Lower leg skin (tissue), 4 donors: ENCODE results near the gene EVA1A. TPM values are rescaled to one million over a fixed set of nuclear protein-coding genes. Genes with fewer than 3 reads are reported as not detected.

Source experiments
- DNase-seq, 2 donors: peaks; one replicate each; pipeline ENCODE4 v3.0.0-alpha.2; 2019; ENCODE audit warnings: low spot score in 2 of 2
- H3K4me3 ChIP-seq: fragments of 200-600 bp; sonication (generic); 2 replicates; pipeline ENCODE4 v1.5.1; 2017; ENCODE audit warnings: mild to moderate bottlenecking, low read depth; ENCODE audit not compliant: poor library complexity, severe bottlenecking
- POLR2A ChIP-seq, 2 donors: fragments of 450-650 bp; IDR thresholded peaks; one replicate each; pipeline ENCODE4 v1.6.1; 2016 to 2017; ENCODE audit warnings: antibody characterized with exemption in 2 of 2, mild to moderate bottlenecking in 1 of 2, moderate library complexity in 1 of 2
- WGBS, 2 donors: methylation state at CpG; one replicate each; pipeline ENCODE4 v1.1.5; 2018; 5-methylcytosine and 5-hydroxymethylcytosine counted together
- intact Hi-C: fragments of 100-400 bp; cut with DNase I; formaldehyde crosslinking; loops from one replicate; pipeline ENCODE4 v1.15.0; 2023; ENCODE audit warnings: low total_unique reads
- total RNA-seq, 4 donors: library from RNA; depleted of rRNA; stranded (reverse); fragments of >200 nt; gene quantifications; one replicate each; pipeline ENCODE4 v1.1.0, GENCODE V29; 2016
- TF ChIP-seq, protein P1 (sequence below), 3 donors: fragments of 450-650 bp; IDR thresholded peaks; one replicate each; pipeline ENCODE4 v1.5.1; 2016; ENCODE audit warnings: antibody characterized with exemption in 3 of 3, mild to moderate bottlenecking in 3 of 3, moderate library complexity in 2 of 3

Gene EVA1A
- total RNA-seq, 4 donors from 2014 or later, result 6.6 to 12.9 (median 9.1) TPM

DNA sequence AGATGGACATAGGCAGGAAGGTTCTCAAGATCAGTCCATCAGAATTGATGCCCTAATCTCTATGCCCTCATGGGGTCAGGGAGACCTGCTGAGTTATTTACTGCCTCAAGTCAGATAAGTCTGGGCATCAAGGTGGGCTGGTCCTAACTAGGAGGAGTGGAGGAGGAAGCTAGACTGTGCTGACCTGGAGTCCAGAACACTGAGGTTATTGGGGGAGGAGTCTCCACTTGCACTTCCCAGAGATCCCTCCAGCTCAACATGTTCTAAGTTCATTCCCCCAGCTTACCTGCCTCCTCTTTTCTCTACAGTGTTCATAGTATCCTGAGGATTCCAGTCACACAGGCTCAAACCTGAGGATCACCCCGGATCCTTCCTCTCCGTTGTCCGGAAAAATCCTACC lies 19.3 kb downstream of the EVA1A start:
- DNase-seq, result peak in 1 of 2 donors; percentile 48
- H3K4me3 ChIP-seq, result no peak overlapping the region
- 97 to 98% methylated on average over 3 of the region's 3 CpGs for WGBS, 2 donors
- TF ChIP-seq, protein P1, sequence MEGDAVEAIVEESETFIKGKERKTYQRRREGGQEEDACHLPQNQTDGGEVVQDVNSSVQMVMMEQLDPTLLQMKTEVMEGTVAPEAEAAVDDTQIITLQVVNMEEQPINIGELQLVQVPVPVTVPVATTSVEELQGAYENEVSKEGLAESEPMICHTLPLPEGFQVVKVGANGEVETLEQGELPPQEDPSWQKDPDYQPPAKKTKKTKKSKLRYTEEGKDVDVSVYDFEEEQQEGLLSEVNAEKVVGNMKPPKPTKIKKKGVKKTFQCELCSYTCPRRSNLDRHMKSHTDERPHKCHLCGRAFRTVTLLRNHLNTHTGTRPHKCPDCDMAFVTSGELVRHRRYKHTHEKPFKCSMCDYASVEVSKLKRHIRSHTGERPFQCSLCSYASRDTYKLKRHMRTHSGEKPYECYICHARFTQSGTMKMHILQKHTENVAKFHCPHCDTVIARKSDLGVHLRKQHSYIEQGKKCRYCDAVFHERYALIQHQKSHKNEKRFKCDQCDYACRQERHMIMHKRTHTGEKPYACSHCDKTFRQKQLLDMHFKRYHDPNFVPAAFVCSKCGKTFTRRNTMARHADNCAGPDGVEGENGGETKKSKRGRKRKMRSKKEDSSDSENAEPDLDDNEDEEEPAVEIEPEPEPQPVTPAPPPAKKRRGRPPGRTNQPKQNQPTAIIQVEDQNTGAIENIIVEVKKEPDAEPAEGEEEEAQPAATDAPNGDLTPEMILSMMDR (IDR thresholded peaks at IDR 0.05), result no peak
- no peak for TF ChIP-seq POLR2A (IDR thresholded peaks at IDR 0.05)
- intact Hi-C loops, result no loop called here

DNA sequence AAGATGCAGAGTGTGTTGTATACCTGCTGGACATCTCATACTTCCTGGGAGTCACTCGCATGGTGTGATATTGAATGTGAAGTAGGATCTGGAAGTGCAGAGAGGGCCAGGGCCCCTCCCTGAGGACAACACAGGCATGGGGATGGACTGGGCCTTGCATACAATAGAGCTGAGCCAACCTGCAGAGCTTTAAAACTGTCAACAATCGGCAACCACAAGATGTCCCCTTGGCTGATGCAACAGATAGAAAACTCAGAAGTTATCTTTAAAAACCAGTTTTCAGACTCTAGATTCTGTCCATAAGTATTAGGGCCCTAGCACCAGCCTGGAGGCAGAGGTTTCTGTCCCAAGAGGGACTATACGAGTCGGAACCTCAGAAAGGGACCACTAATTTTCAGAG lies 19.7 kb downstream of the EVA1A start:
- 92% methylated on average over 4 of the region's 4 CpGs for WGBS, 2 donors
- intact Hi-C loops, result no loop called here

DNA sequence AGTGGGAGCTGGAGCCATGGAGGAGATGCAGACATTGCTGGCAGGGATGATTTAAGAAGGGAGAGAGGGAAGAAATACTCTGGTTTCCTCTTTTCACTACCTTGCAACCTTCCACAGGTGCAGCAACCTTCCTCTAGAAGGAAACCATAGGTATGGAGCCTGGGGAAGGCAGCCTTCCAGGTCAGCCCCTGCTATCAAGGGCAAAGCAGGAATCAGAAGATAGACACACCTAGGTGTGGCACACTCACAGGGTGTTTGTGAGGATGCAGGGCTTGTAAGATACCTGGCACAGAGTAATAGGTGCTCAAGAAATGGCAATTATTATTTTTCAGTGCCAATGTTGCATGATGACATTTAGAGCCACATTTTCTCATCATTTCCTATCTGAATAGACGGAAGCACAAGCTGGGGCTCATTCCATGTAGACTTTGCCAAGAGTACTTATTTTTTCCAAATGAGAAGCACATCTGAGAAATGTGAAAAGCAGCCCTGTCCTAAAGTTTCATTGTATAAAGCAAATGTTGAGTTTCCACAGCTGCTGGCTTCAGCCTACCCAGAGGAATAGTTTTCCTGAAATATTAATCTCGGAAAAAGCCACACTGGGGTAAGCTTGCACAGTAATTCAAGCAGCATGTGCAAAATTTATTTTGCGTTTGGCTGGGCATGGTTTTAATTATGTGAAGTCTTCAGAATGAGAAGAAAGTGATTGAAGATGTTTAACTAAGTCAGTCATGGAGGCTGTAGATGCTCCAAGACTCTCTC lies 20.6 kb downstream of the EVA1A start:
- WGBS, 2 donors, result 39 to 51% methylated on average over 3 of the region's 3 CpGs
- intact Hi-C loops, result no loop called here
- H3K4me3 ChIP-seq, result no peak overlapping the region
- TF ChIP-seq POLR2A (IDR thresholded peaks at IDR 0.05), result no peak
- TF ChIP-seq, protein P1 (IDR thresholded peaks at IDR 0.05), result no peak
- peak in 1 of 2 donors; percentile 28 for DNase-seq

More for the DNA sequence above, 19.7 kb downstream of the EVA1A start:
- H3K4me3 ChIP-seq, result no peak overlapping the region
- DNase-seq, result peak in 1 of 2 donors; percentile 18
- TF ChIP-seq, protein P1 (IDR thresholded peaks at IDR 0.05), result no peak
- TF ChIP-seq POLR2A (IDR thresholded peaks at IDR 0.05), result no peak

DNA sequence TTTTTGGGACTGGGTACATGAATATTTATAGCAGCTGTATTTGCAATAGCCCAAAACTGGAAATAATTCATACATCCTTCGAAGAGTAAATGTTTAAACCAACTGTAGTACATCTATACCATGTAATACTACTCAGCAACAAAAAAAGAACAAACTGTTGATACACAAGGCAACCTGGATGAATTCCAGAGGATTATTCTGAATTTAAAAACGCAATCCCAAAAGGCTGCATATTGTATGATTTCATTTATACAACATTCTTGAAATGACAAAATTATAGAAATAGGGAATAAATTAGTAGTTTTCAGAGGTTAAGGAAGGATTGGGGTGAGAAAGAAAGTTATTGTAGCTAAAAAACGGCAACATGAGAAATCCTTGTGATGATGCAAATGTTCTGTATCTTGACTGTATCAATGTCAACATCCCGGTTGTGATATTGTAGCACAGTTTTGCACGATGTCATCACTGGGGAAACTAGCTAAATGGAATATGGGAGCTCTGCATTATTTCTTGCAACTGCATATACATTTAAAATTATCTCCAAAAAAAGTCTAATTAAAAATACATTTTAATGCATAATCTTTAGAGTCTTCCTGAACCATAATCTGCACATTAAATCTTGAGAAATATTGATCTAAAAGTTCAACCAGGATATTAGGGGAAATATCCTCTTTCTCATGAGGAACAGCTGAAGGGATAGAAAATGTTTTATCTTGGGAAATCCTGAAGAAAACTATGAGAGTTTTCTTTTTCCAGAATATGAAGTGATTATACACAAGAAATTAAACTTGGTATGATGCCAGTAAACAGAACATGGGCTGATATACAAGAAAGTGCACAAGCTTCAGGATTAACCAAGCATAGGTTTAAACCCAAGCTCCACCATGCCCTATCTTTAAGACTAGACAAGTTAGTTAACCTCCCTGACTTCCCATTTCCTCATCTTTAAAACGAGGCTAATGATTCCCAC lies 21.9 kb downstream of the EVA1A start:
- DNase-seq, result no peak
- H3K4me3 ChIP-seq, result no peak overlapping the region
- 71 to 73% methylated on average over 6 of the region's 6 CpGs for WGBS, 2 donors
- intact Hi-C loops, result no loop called here
- TF ChIP-seq POLR2A (IDR thresholded peaks at IDR 0.05), result no peak
- TF ChIP-seq, protein P1 (IDR thresholded peaks at IDR 0.05), result no peak

DNA sequence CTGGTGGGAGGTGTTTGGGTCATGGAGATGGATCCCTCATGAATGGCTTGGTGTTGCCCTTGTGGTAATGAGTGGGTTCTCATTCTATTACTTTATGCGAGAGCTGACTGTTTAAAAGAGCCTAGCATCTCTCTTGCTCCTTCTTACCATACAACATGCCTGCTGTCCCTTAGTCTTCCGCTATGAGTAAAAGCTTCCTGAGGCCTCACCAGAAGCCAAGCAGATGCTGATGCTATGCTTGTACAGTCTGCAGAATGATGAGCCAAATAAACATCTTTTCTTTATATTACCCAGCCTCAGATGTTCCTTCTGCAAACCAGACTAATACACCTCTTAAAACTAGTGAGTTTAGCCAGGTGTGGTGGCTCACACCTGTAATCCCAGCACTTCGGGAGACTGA lies 23.1 kb downstream of the EVA1A start:
- intact Hi-C loops, result no loop called here
- H3K4me3 ChIP-seq, result no peak overlapping the region
- WGBS, 2 donors, result 88 to 100% methylated on average over 3 of the region's 3 CpGs
- TF ChIP-seq, protein P1 (IDR thresholded peaks at IDR 0.05), result no peak
- TF ChIP-seq POLR2A (IDR thresholded peaks at IDR 0.05), result no peak
- DNase-seq, result peak in 1 of 2 donors; percentile 28
